ENCODE measurements around the gene CRYBB1.

Gene CRYBB1

GRCh38 chr22:26579331-26579886 lies 38.4 kb downstream of the CRYBB1 start:
- Histone ChIP-seq H4K20me1 (ENCODE audit: control insufficient read depth, insufficient read depth, low read depth, low read length) (no peaks in the 10 kb centered on the region), H3K9me2 (replicated peaks; ENCODE audit: control insufficient read depth, low read length) (no peaks in the 10 kb centered on the region), H3K36me3 (ENCODE audit: control insufficient read depth, low read length) (peaks cover 37% of the 10 kb centered on the region), H3K79me2 (ENCODE audit: control insufficient read depth, low read length) (peaks cover 89% of the 10 kb centered on the region), H3K4me2 (ENCODE audit: low read length) (peak overlapping the region; percentile 98), H3F3A (ENCODE audit: control insufficient read depth, insufficient read depth) (peaks cover 7% of the 10 kb centered on the region; the same call in 1 of the 2 replicates), H3K4me1 (ENCODE audit: control insufficient read depth, low read length) (peaks cover 56% of the 10 kb centered on the region), H3K9me3 (ENCODE audit: control insufficient read depth, insufficient read depth, low read length) (no peaks in the 10 kb centered on the region), H3K27me3 (ENCODE audit: control insufficient read depth, low read length) (no peaks in the 10 kb centered on the region), H3K4me3 (ENCODE audit: low read length) (peak overlapping the region; percentile 73), H3K27ac (ENCODE audit: low read depth, low read length) (peak overlapping the region; percentile 91)
- TF ChIP-seq EZH2phosphoT487 (IDR thresholded peaks at IDR 0.05; ENCODE audit: borderline replicate concordance, low read length) (no peak), CTCF (IDR thresholded peaks at IDR 0.05; ENCODE audit: low read depth, low read length, poor library complexity, severe bottlenecking) (no peak)

- no peak overlapping the region for H3K4me2 ChIP-seq (ENCODE audit: low read length)
- peaks cover 4% of the 10 kb centered on the region; the same call in 1 of the 2 replicates for H4K20me1 ChIP-seq (ENCODE audit: control insufficient read depth, insufficient read depth, low read depth, low read length)
- H3K4me3 ChIP-seq (ENCODE audit: low read length) = no peak overlapping the region
- no peaks in the 10 kb centered on the region for H3K9me3 ChIP-seq (ENCODE audit: control insufficient read depth, insufficient read depth, low read length)
- H3K27me3 ChIP-seq (ENCODE audit: control insufficient read depth, low read length) = no peaks in the 10 kb centered on the region
- no peak for TF ChIP-seq EZH2phosphoT487 (IDR thresholded peaks at IDR 0.05; ENCODE audit: borderline replicate concordance, low read length)
- H3K27ac ChIP-seq (ENCODE audit: low read depth, low read length) = no peak overlapping the region
- H3K79me2 ChIP-seq (ENCODE audit: control insufficient read depth, low read length) = peaks cover 91% of the 10 kb centered on the region
- no peaks in the 10 kb centered on the region for H3K9me2 ChIP-seq (replicated peaks; ENCODE audit: control insufficient read depth, low read length)
- H3K4me1 ChIP-seq (ENCODE audit: control insufficient read depth, low read length) = peaks cover 47% of the 10 kb centered on the region
- H3F3A ChIP-seq (ENCODE audit: control insufficient read depth, insufficient read depth) = peaks cover 7% of the 10 kb centered on the region; the same call in 1 of the 2 replicates
- peaks cover 27% of the 10 kb centered on the region for H3K36me3 ChIP-seq (ENCODE audit: control insufficient read depth, low read length)
Measured at GRCh38 chr22:26577081-26577480, 40.7 kb downstream of the CRYBB1 start.

GRCh38 chr22:26576026-26576680 lies 41.7 kb downstream of the CRYBB1 start:
- Histone ChIP-seq H3F3A (ENCODE audit: control insufficient read depth, insufficient read depth) (peaks cover 4% of the 10 kb centered on the region; the same call in 1 of the 2 replicates), H4K20me1 (ENCODE audit: control insufficient read depth, insufficient read depth, low read depth, low read length) (peaks cover 4% of the 10 kb centered on the region; the same call in 1 of the 2 replicates), H3K4me2 (ENCODE audit: low read length) (no peak overlapping the region), H3K9me3 (ENCODE audit: control insufficient read depth, insufficient read depth, low read length) (no peaks in the 10 kb centered on the region), H3K4me3 (ENCODE audit: low read length) (no peak overlapping the region), H3K79me2 (ENCODE audit: control insufficient read depth, low read length) (peaks cover 91% of the 10 kb centered on the region), H3K27me3 (ENCODE audit: control insufficient read depth, low read length) (no peaks in the 10 kb centered on the region), H3K4me1 (ENCODE audit: control insufficient read depth, low read length) (peaks cover 40% of the 10 kb centered on the region), H3K9me2 (replicated peaks; ENCODE audit: control insufficient read depth, low read length) (no peaks in the 10 kb centered on the region), H3K36me3 (ENCODE audit: control insufficient read depth, low read length) (peaks cover 18% of the 10 kb centered on the region), H3K27ac (ENCODE audit: low read depth, low read length) (no peak overlapping the region)
- TF ChIP-seq EZH2phosphoT487 (IDR thresholded peaks at IDR 0.05; ENCODE audit: borderline replicate concordance, low read length) (no peak), CTCF (IDR thresholded peaks at IDR 0.05; ENCODE audit: low read depth, low read length, poor library complexity, severe bottlenecking) (no peak)
